Endothelial cell of umbilical vein (primary cell): ENCODE measurements around the gene STMN1. TPM values are rescaled to one million over a fixed set of nuclear protein-coding genes. Genes with fewer than 3 reads are reported as not detected.

Experiments used
- BruUV-seq: library from RNA; stranded (reverse); fragments of 400-500 nt; replicated peaks from 2 replicates; lab custom pipeline; 2021; lab: Mats Ljungman, UMichigan
- CTCF ChIA-PET: fragments of 300-600, 350-600 bp; sonication (Branson Sonifier 250); formaldehyde crosslinking; loops from one replicate; lab custom pipeline; 2021; ENCODE audit warnings: antibody characterized with exemption, inconsistent platforms; lab: Charles Lee
- POLR2A ChIA-PET: fragments of 300-600, 350-600 bp; sonication (Branson Sonifier 250); formaldehyde crosslinking; loops from one replicate; lab custom pipeline; 2021; ENCODE audit warnings: antibody characterized with exemption, inconsistent platforms; lab: Charles Lee
- DNase-seq: peaks from one replicate; pipeline ENCODE4 v3.0.0-alpha.2; 2011; ENCODE audit warnings: low read depth, low spot score
- FAIRE-seq: peaks from 2 replicates; lab custom pipeline; 2011; peaks lifted over from hg19 to GRCh38; lab: Jason Lieb, UNC
- H2AFZ ChIP-seq: 2 replicates; pipeline ENCODE4 v1.6.0; 2012; ENCODE audit warnings: low read depth, low read length, control low read depth, inconsistent platforms
- H3K27ac ChIP-seq: 2 replicates; pipeline ENCODE4 v1.5.1; 2011; ENCODE audit warnings: low read depth, mild to moderate bottlenecking, control low read depth, low read length, moderate library complexity; ENCODE audit not compliant: insufficient read depth
- H3K27me3 ChIP-seq, 2 experiments: 2 replicates each; pipeline versions ENCODE4 v1.6.0 to v1.6.1; 2011; ENCODE audit warnings: low read length in 2 of 2, mixed read lengths in 1 of 2; ENCODE audit not compliant: control insufficient read depth in 2 of 2, insufficient read depth in 2 of 2
- H3K36me3 ChIP-seq, 2 experiments: 2 replicates in 1 of 2; 3 replicates in 1 of 2; pipeline ENCODE4 v1.5.1; 2011; ENCODE audit warnings: low read length in 2 of 2, mild to moderate bottlenecking in 1 of 2, moderate library complexity in 1 of 2; ENCODE audit not compliant: control insufficient read depth in 2 of 2, insufficient read depth in 2 of 2; ENCODE audit errors: extremely low read depth in 1 of 2
- H3K4me1 ChIP-seq: 3 replicates; pipeline ENCODE4 v1.5.1; 2011; ENCODE audit warnings: mild to moderate bottlenecking, low read length; ENCODE audit not compliant: control insufficient read depth, insufficient read depth; ENCODE audit errors: extremely low read depth
- H3K4me2 ChIP-seq: 2 replicates; pipeline ENCODE4 v1.6.1; 2011; ENCODE audit warnings: low read length, control low read depth, mixed read lengths; ENCODE audit not compliant: insufficient read depth
- H3K4me3 ChIP-seq, 3 experiments: fragments of 200-600 bp in 1 of 3; sonication (generic), shearing (Covaris generic) in 1 of 3; replicated peaks in 1 of 3; 2 replicates each; pipeline ENCODE4 v1.5.1; 2011 to 2016; ENCODE audit warnings: control low read depth in 3 of 3, low read length in 3 of 3, mild to moderate bottlenecking in 2 of 3, inconsistent platforms in 1 of 3, low read depth in 1 of 3, moderate library complexity in 1 of 3; ENCODE audit not compliant: insufficient read depth in 1 of 3
- H3K79me2 ChIP-seq: 2 replicates; pipeline ENCODE4 v1.6.0; 2012; ENCODE audit warnings: low read length, inconsistent platforms; ENCODE audit not compliant: control insufficient read depth, insufficient read depth
- H3K9ac ChIP-seq: replicated peaks from 2 replicates; pipeline ENCODE3; 2011; ENCODE audit warnings: low read length, control low read depth; ENCODE audit not compliant: insufficient read depth; ENCODE audit errors: extremely low read depth
- H3K9me1 ChIP-seq: replicated peaks from 3 replicates; pipeline ENCODE4 v1.6.0; 2011; ENCODE audit warnings: mild to moderate bottlenecking, low read length; ENCODE audit not compliant: control insufficient read depth, insufficient read depth; ENCODE audit errors: extremely low read depth
- H3K9me3 ChIP-seq: replicated peaks from 2 replicates; pipeline ENCODE4 v1.5.1; 2012; ENCODE audit warnings: low read length, inconsistent platforms; ENCODE audit not compliant: control insufficient read depth, insufficient read depth
- H4K20me1 ChIP-seq: replicated peaks from 2 replicates; pipeline ENCODE3; 2011; ENCODE audit warnings: mild to moderate bottlenecking, low read length; ENCODE audit not compliant: control insufficient read depth, insufficient read depth; ENCODE audit errors: extremely low read depth
- EZH2 ChIP-seq: IDR thresholded peaks from 2 replicates; pipeline ENCODE4 v1.6.1; 2012; ENCODE audit warnings: borderline replicate concordance, low read depth, mild to moderate bottlenecking, moderate library complexity, low read length, inconsistent platforms; ENCODE audit not compliant: severe bottlenecking
- FOS ChIP-seq: IDR thresholded peaks from 2 replicates; pipeline ENCODE4 v1.6.1; 2011; ENCODE audit warnings: mild to moderate bottlenecking, low read length, moderate library complexity, borderline replicate concordance; ENCODE audit not compliant: insufficient read depth
- GATA2 ChIP-seq: IDR thresholded peaks from 2 replicates; pipeline ENCODE4 v1.7.0; 2011; ENCODE audit warnings: low read depth, mild to moderate bottlenecking, moderate library complexity, mixed read lengths, low read length; ENCODE audit not compliant: insufficient read length, insufficient read depth
- JUN ChIP-seq: IDR thresholded peaks from 2 replicates; pipeline ENCODE4 v1.6.1; 2011; ENCODE audit warnings: borderline replicate concordance, low read depth; ENCODE audit not compliant: insufficient read length, insufficient read depth
- MYC ChIP-seq: IDR thresholded peaks from one replicate; pipeline ENCODE4 v1.6.1; 2011; ENCODE audit warnings: mild to moderate bottlenecking, low read depth, low read length
- POLR2A ChIP-seq: IDR thresholded peaks from 2 replicates; pipeline ENCODE4 v1.6.1; 2012; ENCODE audit warnings: low read depth, mild to moderate bottlenecking, control low read depth, low read length
- POLR2AphosphoS5 ChIP-seq: IDR thresholded peaks from 2 replicates; pipeline ENCODE4 v1.6.1; 2012; ENCODE audit warnings: low read depth, mild to moderate bottlenecking, control low read depth, low read length, moderate library complexity; ENCODE audit not compliant: insufficient read depth
- dilution Hi-C: fragments of 300-500 bp; cut with MboI; formaldehyde crosslinking; loops from one replicate; pipeline ENCODE4 v1.15.0; 2019; ENCODE audit warnings: low sequenced_read_pairs; ENCODE audit not compliant: extremely low pct_ligation_motif_present
- intact Hi-C: fragments of 100-400 bp; cut with micrococcal nuclease; formaldehyde crosslinking; loops from one replicate; pipeline ENCODE4 v1.10.0; 2022
- polyA plus RNA-seq, 4 experiments: library from polyadenylated mRNA; depleted of rRNA in 3 of 4; stranded (reverse) in 3 of 4; unstranded in 1 of 4; fragments of >200 nt; gene quantifications; 2 replicates each; pipeline versions ENCODE4 v1.2.1 to v1.2.3, GENCODE V29; 2011 to 2012; ENCODE audit warnings: missing spikeins in 1 of 4
- total RNA-seq: library from RNA; stranded (reverse); gene quantifications from 2 replicates; pipeline ENCODE4 v1.2.3, GENCODE V29; 2021
- TF ChIP-seq, protein P1 (sequence below): IDR thresholded peaks from 2 replicates; pipeline ENCODE4 v1.6.1; 2011; ENCODE audit not compliant: insufficient read depth, insufficient read length
- TF ChIP-seq, protein P2 (sequence below), 2 donors: IDR thresholded peaks; 1 replicate in 1 of 2; 2 replicates in 1 of 2; pipeline ENCODE4 v1.5.1; 2011; ENCODE audit warnings: low read length in 2 of 2, mild to moderate bottlenecking in 2 of 2, moderate library complexity in 2 of 2, control low read depth in 1 of 2, inconsistent platforms in 1 of 2, low read depth in 1 of 2; ENCODE audit not compliant: insufficient read depth in 1 of 2; ENCODE audit errors: extremely low read depth in 1 of 2

Gene STMN1
- total and polyA plus RNA-seq, 2 donors (not counting 3 experiments of a cell fraction or from before 2014, with no cell fraction given) = 102 to 503 TPM

DNA sequence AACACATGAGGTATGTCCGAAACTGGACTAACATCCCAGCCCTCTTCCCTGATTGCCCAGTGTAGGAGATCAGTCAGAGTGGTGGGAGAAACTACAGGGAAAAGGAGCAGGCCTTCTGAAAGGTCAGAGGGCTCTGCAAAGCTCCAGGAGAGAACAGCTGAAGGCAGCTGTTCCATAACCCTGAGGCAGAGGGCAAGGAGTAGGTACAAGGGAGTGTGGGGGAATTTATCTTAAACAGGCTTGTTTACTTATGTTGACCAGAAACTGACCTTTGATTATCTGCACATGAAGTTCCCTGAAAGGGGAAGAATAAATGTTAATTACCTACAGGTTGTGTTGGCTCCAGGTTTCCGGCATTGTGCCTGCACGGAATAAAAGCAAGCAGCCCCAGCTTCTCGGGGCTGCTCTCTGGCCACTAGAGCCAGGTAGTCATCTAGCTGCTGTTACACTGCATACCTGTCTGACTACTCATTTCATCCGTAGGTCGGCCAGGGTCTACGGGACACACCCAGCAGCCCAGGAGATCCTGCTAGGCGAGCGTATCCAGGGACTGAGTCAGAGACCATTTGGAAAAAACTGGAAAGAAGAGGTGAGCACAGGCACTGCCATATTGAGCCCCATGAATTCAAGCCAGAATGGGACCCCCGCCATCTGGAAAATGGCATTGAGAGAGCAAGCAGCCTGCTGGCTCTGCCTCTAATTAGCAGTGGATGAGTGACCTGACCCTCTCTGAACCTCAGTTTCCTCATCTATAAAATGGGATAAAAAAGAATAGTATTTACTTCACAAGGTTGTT is 15.8 kb downstream of the STMN1 start:
- BruUV-seq = no TSS peak
- no peak overlapping the region for H2AFZ ChIP-seq
- POLR2A ChIA-PET = no interaction called here
- H3K4me3 ChIP-seq = no peak overlapping the region
- DNase-seq (no peak), FAIRE-seq (no peak)
- no peak overlapping the region for H3K9ac ChIP-seq
- no peaks in the 10 kb centered on the region for H3K9me1 ChIP-seq
- dilution Hi-C loops (loop anchor here (25.0 kb wide), 1 partner anchor 97 kb away; the partner anchor contains the start of gene PAFAH2), intact Hi-C loops (no loop called here)
- H3K27ac ChIP-seq = no peak overlapping the region
- H3K79me2 ChIP-seq = no peaks in the 10 kb centered on the region
- H3K27me3 ChIP-seq = no peaks in the 10 kb centered on the region
- H3K4me2 ChIP-seq = no peak overlapping the region
- CTCF ChIA-PET = interaction anchor here (1.0 kb wide), 1 partner anchor 15 kb away, joined by 3 read pairs; the partner anchor contains the start of gene PAQR7
- no peaks in the 10 kb centered on the region for H3K4me1 ChIP-seq
- H4K20me1 ChIP-seq = no peaks in the 10 kb centered on the region
- H3K36me3 ChIP-seq = no peaks in the 10 kb centered on the region
- H3K9me3 ChIP-seq = no peaks in the 10 kb centered on the region
- TF ChIP-seq POLR2AphosphoS5 (no peak), MYC (no peak), FOS (no peak), JUN (no peak), GATA2 (no peak), EZH2 (no peak), POLR2A (no peak)
- TF ChIP-seq, protein P1, sequence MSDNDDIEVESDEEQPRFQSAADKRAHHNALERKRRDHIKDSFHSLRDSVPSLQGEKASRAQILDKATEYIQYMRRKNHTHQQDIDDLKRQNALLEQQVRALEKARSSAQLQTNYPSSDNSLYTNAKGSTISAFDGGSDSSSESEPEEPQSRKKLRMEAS = no peak
- TF ChIP-seq, protein P2, sequence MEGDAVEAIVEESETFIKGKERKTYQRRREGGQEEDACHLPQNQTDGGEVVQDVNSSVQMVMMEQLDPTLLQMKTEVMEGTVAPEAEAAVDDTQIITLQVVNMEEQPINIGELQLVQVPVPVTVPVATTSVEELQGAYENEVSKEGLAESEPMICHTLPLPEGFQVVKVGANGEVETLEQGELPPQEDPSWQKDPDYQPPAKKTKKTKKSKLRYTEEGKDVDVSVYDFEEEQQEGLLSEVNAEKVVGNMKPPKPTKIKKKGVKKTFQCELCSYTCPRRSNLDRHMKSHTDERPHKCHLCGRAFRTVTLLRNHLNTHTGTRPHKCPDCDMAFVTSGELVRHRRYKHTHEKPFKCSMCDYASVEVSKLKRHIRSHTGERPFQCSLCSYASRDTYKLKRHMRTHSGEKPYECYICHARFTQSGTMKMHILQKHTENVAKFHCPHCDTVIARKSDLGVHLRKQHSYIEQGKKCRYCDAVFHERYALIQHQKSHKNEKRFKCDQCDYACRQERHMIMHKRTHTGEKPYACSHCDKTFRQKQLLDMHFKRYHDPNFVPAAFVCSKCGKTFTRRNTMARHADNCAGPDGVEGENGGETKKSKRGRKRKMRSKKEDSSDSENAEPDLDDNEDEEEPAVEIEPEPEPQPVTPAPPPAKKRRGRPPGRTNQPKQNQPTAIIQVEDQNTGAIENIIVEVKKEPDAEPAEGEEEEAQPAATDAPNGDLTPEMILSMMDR (IDR thresholded peaks at IDR 0.05; ENCODE audit: extremely low read depth in 1 of 2, insufficient read depth in 1 of 2, low read depth in 1 of 2, low read length in 2 of 2) = no peak
